Esophagus squamous epithelium (tissue), 5 donors: ENCODE data around the gene ENPP3. TPM values are rescaled to one million over a fixed set of nuclear protein-coding genes. Genes with fewer than 3 reads are reported as not detected.

Experiments
- DNase-seq: peaks from one replicate; lab custom pipeline; 2025; lab: John Stamatoyannopoulos, UW
- H3K27ac ChIP-seq, 4 donors: fragments of 200-600 bp; sonication (generic); one replicate each; pipeline ENCODE4 v1.5.1; 2016 to 2019; ENCODE audit warnings: mild to moderate bottlenecking in 1 of 4
- H3K27me3 ChIP-seq, 4 donors: fragments of 200-600 bp; sonication (generic); 1 replicate in 3 of 4; 2 replicates in 1 of 4; pipeline versions ENCODE4 v1.5.1 to v1.6.0; 2017 to 2021; ENCODE audit warnings: antibody characterized with exemption in 1 of 4
- H3K36me3 ChIP-seq, 3 donors: fragments of 200-600 bp; sonication (generic); one replicate each; pipeline ENCODE4 v1.5.1; 2016 to 2019
- H3K4me1 ChIP-seq, 3 donors: fragments of 200-600 bp; sonication (generic); one replicate each; pipeline ENCODE4 v1.5.1; 2017 to 2019
- H3K4me3 ChIP-seq, 4 donors: fragments of 200-600 bp; sonication (generic); 1 replicate in 3 of 4; 2 replicates in 1 of 4; pipeline ENCODE4 v1.5.1; 2016 to 2019; ENCODE audit warnings: mild to moderate bottlenecking in 2 of 4, moderate library complexity in 1 of 4
- H3K9me3 ChIP-seq, 3 donors: fragments of 200-600 bp; sonication (generic); one replicate each; pipeline ENCODE4 v1.5.1; 2016 to 2019
- POLR2A ChIP-seq, 4 donors: fragments of 450-650 bp; IDR thresholded peaks; one replicate each; pipeline ENCODE4 v1.6.1; 2017; ENCODE audit warnings: antibody characterized with exemption in 4 of 4, mild to moderate bottlenecking in 4 of 4, moderate library complexity in 3 of 4
- WGBS, 2 donors: methylation state at CpG; one replicate each; pipeline ENCODE4 v1.1.5; 2018; 5-methylcytosine and 5-hydroxymethylcytosine counted together
- intact Hi-C: fragments of 100-400 bp; cut with DNase I; formaldehyde crosslinking; loops from one replicate; pipeline ENCODE4 v1.15.0; 2022
- total RNA-seq, 4 donors: library from RNA; depleted of rRNA; stranded (reverse); fragments of >200 nt; gene quantifications; one replicate each; pipeline ENCODE4 v1.1.0, GENCODE V29; 2016
- TF ChIP-seq, protein P1 (sequence below), 6 experiments: fragments of 450-650 bp in 4 of 6; fragments of 200-600 bp in 2 of 6; sonication (generic) in 2 of 6; IDR thresholded peaks; one replicate each; pipeline ENCODE4 v1.5.1; 2016 to 2019; ENCODE audit warnings: antibody characterized with exemption in 6 of 6, mild to moderate bottlenecking in 4 of 6, moderate library complexity in 4 of 6
- donor health status: DM: yes; HTN: yes; CAD: no.

Gene ENPP3
- total RNA-seq, 4 donors from 2014 or later: 0.06 to 2.3 (median 0.17) TPM

DNA sequence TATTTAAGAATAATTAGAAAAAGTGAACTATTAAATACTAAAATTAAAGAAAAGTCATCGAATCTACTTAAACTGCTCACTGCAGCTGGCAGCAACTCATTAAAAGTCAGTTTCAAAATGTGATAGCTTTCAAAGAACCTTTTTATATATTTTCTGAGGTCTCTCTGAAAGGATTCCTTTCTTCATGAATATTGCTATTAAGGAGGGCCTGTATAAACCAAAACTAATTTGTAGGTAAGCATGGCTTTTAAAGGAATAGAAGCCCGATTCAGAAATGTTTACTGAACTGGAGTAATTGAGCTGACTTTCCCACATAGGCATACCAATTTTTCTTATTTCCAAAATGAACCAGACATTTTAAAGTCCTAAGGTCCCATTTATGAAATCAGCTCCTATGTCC is 129.5 kb downstream of the ENPP3 start:
- H3K4me3 ChIP-seq: no peak overlapping the region
- H3K27ac ChIP-seq: no peak overlapping the region
- TF ChIP-seq, protein P1, sequence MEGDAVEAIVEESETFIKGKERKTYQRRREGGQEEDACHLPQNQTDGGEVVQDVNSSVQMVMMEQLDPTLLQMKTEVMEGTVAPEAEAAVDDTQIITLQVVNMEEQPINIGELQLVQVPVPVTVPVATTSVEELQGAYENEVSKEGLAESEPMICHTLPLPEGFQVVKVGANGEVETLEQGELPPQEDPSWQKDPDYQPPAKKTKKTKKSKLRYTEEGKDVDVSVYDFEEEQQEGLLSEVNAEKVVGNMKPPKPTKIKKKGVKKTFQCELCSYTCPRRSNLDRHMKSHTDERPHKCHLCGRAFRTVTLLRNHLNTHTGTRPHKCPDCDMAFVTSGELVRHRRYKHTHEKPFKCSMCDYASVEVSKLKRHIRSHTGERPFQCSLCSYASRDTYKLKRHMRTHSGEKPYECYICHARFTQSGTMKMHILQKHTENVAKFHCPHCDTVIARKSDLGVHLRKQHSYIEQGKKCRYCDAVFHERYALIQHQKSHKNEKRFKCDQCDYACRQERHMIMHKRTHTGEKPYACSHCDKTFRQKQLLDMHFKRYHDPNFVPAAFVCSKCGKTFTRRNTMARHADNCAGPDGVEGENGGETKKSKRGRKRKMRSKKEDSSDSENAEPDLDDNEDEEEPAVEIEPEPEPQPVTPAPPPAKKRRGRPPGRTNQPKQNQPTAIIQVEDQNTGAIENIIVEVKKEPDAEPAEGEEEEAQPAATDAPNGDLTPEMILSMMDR (IDR thresholded peaks at IDR 0.05): no peak
- no peak for TF ChIP-seq POLR2A (IDR thresholded peaks at IDR 0.05)
- no peaks in the 10 kb centered on the region for H3K36me3 ChIP-seq
- no peak for DNase-seq
- H3K9me3 ChIP-seq: no peaks in the 10 kb centered on the region
- intact Hi-C loops: no loop called here
- H3K4me1 ChIP-seq: peaks cover 0 to 7% (median 0%) of the 10 kb centered on the region in 3 donors
- WGBS, 2 donors: 64 to 71% methylated on average over 2 of the region's 2 CpGs
- peaks cover 0 to 3% (median 0%) of the 10 kb centered on the region in 4 donors for H3K27me3 ChIP-seq

DNA sequence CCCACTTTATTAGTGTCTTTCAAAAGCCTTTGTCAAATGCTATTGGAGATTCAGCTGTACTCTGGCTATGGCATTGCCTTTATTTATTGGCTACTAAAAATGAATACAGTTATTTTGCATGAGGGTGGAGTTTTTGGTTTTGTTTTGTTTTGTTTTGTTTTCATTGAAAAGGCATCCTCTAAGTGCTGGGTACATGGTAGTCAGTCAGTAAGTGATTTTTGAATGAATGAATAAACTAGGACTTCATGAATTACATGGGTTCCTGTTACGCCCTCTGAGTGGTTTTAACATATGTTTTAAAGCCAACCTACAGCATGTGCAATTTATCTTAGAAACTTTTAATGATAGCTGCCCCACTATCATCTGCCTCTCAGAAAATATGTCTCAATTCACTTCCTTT is 131.9 kb downstream of the ENPP3 start:
- TF ChIP-seq, protein P1 (IDR thresholded peaks at IDR 0.05): no peak
- no peak for TF ChIP-seq POLR2A (IDR thresholded peaks at IDR 0.05)
- intact Hi-C loops: no loop called here
- H3K27me3 ChIP-seq: peaks cover 0 to 3% (median 0%) of the 10 kb centered on the region in 4 donors
- 82 to 95% methylated on average over 1 of the region's 1 CpG for WGBS, 2 donors
- H3K9me3 ChIP-seq: no peaks in the 10 kb centered on the region
- no peak overlapping the region for H3K4me3 ChIP-seq
- H3K4me1 ChIP-seq: peaks cover 0 to 7% (median 0%) of the 10 kb centered on the region in 3 donors
- no peaks in the 10 kb centered on the region for H3K36me3 ChIP-seq
- DNase-seq: no peak
- H3K27ac ChIP-seq: no peak overlapping the region

DNA sequence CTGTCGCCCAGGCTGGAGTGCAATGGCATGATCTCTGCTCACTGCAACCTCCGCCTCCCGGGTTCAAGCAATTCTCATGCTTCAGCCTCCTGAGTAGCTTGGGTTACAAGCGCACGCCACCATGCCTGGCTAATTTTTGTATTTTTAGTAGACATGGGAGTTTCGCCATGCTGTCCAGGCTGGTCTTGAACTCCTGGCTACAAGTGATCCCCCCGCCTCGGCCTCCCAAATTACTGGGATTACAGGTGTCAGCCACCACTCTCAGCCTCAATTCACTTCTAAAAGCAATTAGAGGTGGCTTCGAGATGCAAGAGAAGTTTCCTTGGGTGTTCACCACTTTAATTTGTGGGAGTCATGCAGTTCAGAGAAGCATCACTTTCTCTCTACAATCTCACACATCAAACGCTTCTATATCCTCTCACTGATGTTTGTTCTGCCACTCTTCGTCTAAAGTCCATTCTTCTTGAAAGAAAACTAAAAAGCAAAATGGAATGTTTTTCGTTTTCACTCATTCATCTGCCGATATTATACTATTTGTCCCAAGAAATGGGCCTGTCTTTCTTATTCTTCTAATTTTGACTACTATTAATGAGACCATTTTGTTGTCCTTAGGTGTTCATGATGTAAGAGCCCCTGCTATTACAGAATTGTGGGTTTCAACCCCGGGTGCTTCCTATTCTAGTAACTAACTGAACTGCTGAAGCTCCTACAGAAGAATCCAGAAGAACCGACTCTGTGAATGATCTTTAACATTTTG is 132.5 kb downstream of the ENPP3 start:
- 85 to 89% methylated on average over 14 to 15 of the region's 15 CpGs for WGBS, 2 donors
- DNase-seq: no peak
- intact Hi-C loops: no loop called here

DNA sequence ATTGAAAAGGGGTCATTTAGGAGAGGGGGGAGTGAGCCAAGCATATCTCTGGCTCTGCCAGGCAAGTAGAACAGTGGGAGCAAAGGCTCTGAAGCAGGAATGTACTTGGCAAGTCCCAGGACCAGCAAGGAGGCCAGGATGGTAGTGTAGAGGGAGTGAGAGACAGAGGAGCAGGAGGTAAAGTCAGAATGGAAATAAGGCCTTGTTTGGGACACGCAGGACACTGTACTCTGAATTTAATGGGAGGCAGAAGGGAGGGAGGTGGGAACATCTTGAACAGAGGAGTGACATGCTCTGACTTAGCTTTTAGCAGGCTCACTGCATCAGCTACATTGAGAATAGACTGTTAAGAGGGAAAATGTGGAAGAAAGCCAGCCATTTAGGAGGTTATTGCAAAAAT is 133.7 kb downstream of the ENPP3 start:
- intact Hi-C loops: no loop called here
- TF ChIP-seq, protein P1 (IDR thresholded peaks at IDR 0.05): no peak
- TF ChIP-seq POLR2A (IDR thresholded peaks at IDR 0.05): no peak
- peaks cover 0 to under 1% (median 0%) of the 10 kb centered on the region in 4 donors for H3K27me3 ChIP-seq
- H3K9me3 ChIP-seq: no peaks in the 10 kb centered on the region
- 77 to 88% methylated on average over 1 of the region's 1 CpG for WGBS, 2 donors
- no peaks in the 10 kb centered on the region for H3K36me3 ChIP-seq
- no peak for DNase-seq
- no peaks in the 10 kb centered on the region for H3K4me1 ChIP-seq
- H3K4me3 ChIP-seq: no peak overlapping the region
- H3K27ac ChIP-seq: no peak overlapping the region

More for the DNA sequence above, 132.5 kb downstream of the ENPP3 start:
- H3K27me3 ChIP-seq: peaks cover 0 to 3% (median 0%) of the 10 kb centered on the region in 4 donors
- TF ChIP-seq POLR2A (IDR thresholded peaks at IDR 0.05): no peak
- TF ChIP-seq, protein P1 (IDR thresholded peaks at IDR 0.05): no peak
- H3K36me3 ChIP-seq: no peaks in the 10 kb centered on the region
- H3K9me3 ChIP-seq: no peaks in the 10 kb centered on the region
- H3K27ac ChIP-seq: no peak overlapping the region
- peaks cover 0 to 7% (median 0%) of the 10 kb centered on the region in 3 donors for H3K4me1 ChIP-seq
- no peak overlapping the region for H3K4me3 ChIP-seq

DNA sequence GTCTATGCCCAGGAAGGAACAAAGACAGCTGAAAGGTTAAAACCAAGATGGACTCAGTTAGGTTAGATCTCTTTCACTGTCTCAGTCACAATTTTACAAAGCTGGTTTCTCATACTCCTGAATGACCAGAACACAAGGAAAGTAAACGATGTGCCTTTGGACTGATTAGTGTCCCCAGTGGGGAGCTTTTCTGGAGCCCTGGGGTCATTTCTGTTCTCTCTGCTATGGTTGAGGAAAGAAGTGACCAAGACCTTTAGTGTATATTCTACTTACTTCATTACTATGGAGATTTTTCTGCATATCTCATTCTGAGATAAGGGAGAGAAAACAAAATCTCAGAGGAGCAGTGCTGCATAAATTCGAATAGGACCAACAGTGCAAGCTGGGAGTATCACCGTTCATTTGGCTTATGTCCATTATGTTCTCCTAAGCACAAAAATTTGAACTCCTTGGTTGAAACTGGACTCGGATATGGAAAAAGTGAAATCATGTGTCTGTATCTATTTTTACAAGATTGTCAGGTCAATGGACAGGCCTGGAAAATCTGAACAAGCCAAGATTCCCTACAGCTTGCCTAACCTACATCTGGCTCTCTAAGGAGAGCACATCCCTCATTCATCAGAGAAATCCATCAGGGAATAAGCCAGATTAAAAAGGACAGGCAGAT is 136.3 kb downstream of the ENPP3 start:
- Histone ChIP-seq H3K36me3 (no peaks in the 10 kb centered on the region), H3K9me3 (no peaks in the 10 kb centered on the region), H3K4me1 (peaks cover 0 to 6% (median 0%) of the 10 kb centered on the region in 3 donors), H3K27ac (no peak overlapping the region), H3K27me3 (no peaks in the 10 kb centered on the region), H3K4me3 (no peak overlapping the region)
- TF ChIP-seq, protein P1 (IDR thresholded peaks at IDR 0.05): no peak
- no peak for TF ChIP-seq POLR2A (IDR thresholded peaks at IDR 0.05)
- intact Hi-C loops: no loop called here
- 35 to 64% methylated on average over 4 of the region's 4 CpGs for WGBS, 2 donors
- DNase-seq: no peak
